Glomerular visceral epithelial cell (primary cell): ENCODE measurements around the gene BRINP1.

ENCODE experiments used
- DNase-seq: peaks from one replicate; pipeline ENCODE4 v3.0.0-alpha.2; 2016; ENCODE audit errors: extremely low spot score

The BRINP1 gene

GRCh38 chr9:119137479-119137878 is 231.8 kb downstream of the BRINP1 start:
- DNase-seq: no peak

- DNase-seq: no peak
Observed at GRCh38 chr9:119126040-119126439, 243.2 kb downstream of the BRINP1 start.

DNA sequence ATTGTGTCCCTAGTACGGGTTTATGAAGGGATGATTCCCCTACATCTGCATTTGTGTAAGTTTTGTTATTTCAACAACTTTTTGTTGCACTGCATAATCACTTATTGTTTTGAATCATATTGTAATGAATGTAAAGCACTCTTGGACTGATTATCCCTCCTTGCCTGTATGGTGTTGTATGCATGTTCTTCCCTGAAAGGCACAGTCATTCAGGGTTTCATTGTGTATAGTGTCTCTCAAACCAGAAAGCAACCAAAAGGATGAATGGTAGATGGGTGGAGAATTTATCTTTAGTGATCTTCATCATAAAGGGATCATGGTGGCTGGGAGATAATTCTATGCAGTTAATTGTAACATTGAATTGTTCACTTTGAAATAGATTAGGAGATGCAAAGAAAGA is 247.3 kb downstream of the BRINP1 start:
- DNase-seq: no peak

DNA sequence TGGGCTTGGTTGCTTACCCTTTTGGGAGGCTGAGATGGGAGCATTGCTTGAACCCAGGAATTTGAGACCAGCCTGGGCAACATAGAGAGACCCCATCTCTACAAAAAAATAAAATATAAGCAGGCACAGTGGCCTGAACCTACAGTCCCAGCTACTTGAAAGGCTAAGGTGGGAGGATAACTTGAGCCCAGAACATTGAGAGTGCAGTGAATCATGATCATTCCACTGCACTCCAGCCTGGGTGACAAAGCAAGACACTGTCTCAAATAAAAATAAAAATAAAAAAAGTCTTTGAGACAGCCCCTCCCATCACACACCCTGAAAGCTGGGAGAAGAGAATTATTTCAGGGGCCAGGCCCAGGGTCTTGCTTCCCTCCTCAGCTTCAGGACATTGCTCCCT is 251.8 kb downstream of the BRINP1 start:
- no peak for DNase-seq
